SK-N-SH treated with all-trans-retinoic acid at 6 μM for 48 hours (cell line): Measurements from ENCODE around the gene MANBA.

Experiments used
- ISL1 ChIP-seq: fragments of 250-450 bp; sonication (Bioruptor Pico); IDR thresholded peaks from 2 replicates; pipeline ENCODE4 v2.1.2; 2022; ENCODE audit warnings: mild to moderate bottlenecking, moderate library complexity
- PPARA ChIP-seq: fragments of 250-450 bp; sonication (Bioruptor Pico); IDR thresholded peaks from 2 replicates; pipeline ENCODE4 v1.5.0; 2020; ENCODE audit warnings: mild to moderate bottlenecking, borderline replicate concordance
- TOX ChIP-seq: fragments of 250-450 bp; sonication (Bioruptor Pico); IDR thresholded peaks from 2 replicates; pipeline ENCODE4 v1.8.0; 2021; ENCODE audit warnings: mild to moderate bottlenecking, moderate library complexity, borderline replicate concordance
- ZFP30 ChIP-seq: fragments of 450-650 bp; formaldehyde crosslinking; IDR thresholded peaks from 2 replicates; pipeline ENCODE4 v1.5.0; 2022; ENCODE audit warnings: mild to moderate bottlenecking, moderate library complexity
- ZNF565 ChIP-seq: fragments of 450-650 bp; formaldehyde crosslinking; conservative IDR thresholded peaks from 2 replicates; pipeline ENCODE4 v1.5.0; 2020; ENCODE audit warnings: low read depth, mild to moderate bottlenecking, moderate library complexity
- TF ChIP-seq, protein P1 (sequence below): fragments of 250-450 bp; sonication (Bioruptor Pico); IDR thresholded peaks from 2 replicates; pipeline ENCODE4 v1.5.1; 2020; ENCODE audit warnings: low read depth, mild to moderate bottlenecking, moderate library complexity
- TF ChIP-seq, protein P2 (sequence below): fragments of 250-450 bp; sonication (Bioruptor Pico); IDR thresholded peaks from 2 replicates; pipeline ENCODE4 v1.5.1; 2021; ENCODE audit warnings: mild to moderate bottlenecking, moderate library complexity

DNA sequence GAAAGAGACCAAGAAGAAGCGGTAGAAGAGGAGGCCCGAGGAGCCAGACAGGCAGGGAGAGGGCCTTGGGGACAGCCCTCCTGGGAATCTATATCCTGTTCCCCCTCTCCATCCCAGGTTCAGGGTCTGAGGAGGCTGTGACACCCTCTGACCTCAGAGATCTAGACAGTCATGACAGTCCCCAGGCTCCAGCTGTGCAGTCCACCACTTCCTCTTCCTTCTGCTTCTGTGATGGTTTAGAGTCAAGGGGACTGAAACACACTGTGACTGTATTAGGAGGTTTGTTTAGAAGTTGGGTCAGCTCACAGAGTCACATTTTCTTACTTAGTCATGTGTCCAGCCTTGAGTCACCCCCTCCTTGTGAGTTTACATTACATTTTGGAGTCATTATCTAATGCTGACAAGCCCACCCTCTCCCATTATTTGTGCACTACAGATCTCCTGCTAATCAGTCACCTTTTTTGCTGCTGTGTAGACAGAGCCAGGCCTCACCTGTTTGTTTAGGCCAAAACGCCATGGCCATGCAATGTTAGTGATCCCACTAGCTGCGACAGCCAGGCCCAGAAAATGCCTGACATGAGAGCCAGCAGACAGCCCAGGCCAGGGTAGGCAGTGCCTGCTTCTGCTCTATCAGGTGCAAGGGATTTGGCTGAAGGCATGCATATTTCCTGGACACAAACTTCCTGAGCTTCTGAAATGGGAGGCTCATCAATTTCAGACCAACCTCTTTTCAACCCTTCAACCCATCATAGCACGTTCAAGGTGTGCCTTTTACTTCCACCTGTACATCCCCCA is 26.0 kb downstream of the MANBA start:
- TF ChIP-seq TOX (CRISPR knock-in tag) (no peak), PPARA (CRISPR knock-in tag) (no peak), ISL1 (CRISPR knock-in tag) (no peak), ZNF565 (CRISPR knock-in tag) (no peak), ZFP30 (CRISPR knock-in tag) (no peak)
- TF ChIP-seq, protein P1, sequence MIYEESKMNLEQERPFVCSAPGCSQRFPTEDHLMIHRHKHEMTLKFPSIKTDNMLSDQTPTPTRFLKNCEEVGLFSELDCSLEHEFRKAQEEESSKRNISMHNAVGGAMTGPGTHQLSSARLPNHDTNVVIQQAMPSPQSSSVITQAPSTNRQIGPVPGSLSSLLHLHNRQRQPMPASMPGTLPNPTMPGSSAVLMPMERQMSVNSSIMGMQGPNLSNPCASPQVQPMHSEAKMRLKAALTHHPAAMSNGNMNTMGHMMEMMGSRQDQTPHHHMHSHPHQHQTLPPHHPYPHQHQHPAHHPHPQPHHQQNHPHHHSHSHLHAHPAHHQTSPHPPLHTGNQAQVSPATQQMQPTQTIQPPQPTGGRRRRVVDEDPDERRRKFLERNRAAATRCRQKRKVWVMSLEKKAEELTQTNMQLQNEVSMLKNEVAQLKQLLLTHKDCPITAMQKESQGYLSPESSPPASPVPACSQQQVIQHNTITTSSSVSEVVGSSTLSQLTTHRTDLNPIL (CRISPR knock-in tag): no peak
- TF ChIP-seq, protein P2, sequence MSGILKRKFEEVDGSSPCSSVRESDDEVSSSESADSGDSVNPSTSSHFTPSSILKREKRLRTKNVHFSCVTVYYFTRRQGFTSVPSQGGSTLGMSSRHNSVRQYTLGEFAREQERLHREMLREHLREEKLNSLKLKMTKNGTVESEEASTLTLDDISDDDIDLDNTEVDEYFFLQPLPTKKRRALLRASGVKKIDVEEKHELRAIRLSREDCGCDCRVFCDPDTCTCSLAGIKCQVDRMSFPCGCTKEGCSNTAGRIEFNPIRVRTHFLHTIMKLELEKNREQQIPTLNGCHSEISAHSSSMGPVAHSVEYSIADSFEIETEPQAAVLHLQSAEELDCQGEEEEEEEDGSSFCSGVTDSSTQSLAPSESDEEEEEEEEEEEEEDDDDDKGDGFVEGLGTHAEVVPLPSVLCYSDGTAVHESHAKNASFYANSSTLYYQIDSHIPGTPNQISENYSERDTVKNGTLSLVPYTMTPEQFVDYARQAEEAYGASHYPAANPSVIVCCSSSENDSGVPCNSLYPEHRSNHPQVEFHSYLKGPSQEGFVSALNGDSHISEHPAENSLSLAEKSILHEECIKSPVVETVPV (CRISPR knock-in tag): no peak
